Vagina (tissue), 2 donors: Measurements from ENCODE around the gene UGT2B28. TPM values are rescaled to one million over a fixed set of nuclear protein-coding genes. Genes with fewer than 3 reads are reported as not detected.
"Not testable (repeated sequence)": the region's sequence is repeated elsewhere in the genome, so short reads cannot be mapped to it uniquely, and the experiment has no call there.

Experiments used
- DNase-seq, 2 donors: peaks; one replicate each; pipeline ENCODE4 v3.0.0-alpha.2; 2017; ENCODE audit errors: extremely low spot score in 2 of 2
- H3K27ac ChIP-seq: fragments of 200-600 bp; sonication (generic); one replicate; pipeline ENCODE4 v1.5.1; 2019
- H3K27me3 ChIP-seq: fragments of 200-600 bp; sonication (generic); one replicate; pipeline ENCODE4 v1.5.1; 2019
- H3K36me3 ChIP-seq, 2 donors: fragments of 200-600 bp; sonication (generic); one replicate each; pipeline ENCODE4 v1.5.1; 2017 to 2019
- H3K4me1 ChIP-seq: fragments of 200-600 bp; sonication (generic); one replicate; pipeline ENCODE4 v1.5.1; 2019
- H3K4me3 ChIP-seq, 2 donors: fragments of 200-600 bp; sonication (generic); 1 replicate in 1 of 2; 2 replicates in 1 of 2; pipeline ENCODE4 v1.5.1; 2016 to 2019
- H3K9me3 ChIP-seq: fragments of 200-600 bp; sonication (generic); one replicate; pipeline ENCODE4 v1.5.1; 2019
- intact Hi-C: fragments of 100-400 bp; cut with DNase I; formaldehyde crosslinking; loops from one replicate; pipeline ENCODE4 v1.15.1; 2023
- total RNA-seq: library from RNA; depleted of rRNA; stranded (reverse); fragments of >200 nt; gene quantifications from one replicate; pipeline ENCODE4 v1.2.3, GENCODE V29; 2016

The UGT2B28 gene
- total RNA-seq, 1 donor from 2014 or later = not detected

DNA sequence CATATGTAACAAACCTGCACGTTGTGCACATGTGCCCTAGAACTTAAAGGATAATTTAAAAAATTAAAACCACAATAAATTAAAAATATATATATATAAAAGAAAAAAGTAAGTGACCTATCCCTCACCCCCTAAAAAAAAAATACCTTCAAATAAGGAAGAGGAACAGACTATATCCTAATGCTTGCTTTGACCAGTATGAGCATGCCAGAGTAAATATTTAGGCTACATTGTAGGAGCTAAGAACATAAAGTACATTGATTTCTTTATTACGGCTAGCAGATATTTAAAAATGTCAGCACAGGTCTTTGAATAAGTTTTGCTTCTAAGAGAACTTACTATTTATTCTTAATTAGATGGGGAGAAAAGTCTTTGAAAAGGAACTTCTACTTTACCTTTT lies 62.8 kb downstream of the UGT2B28 start:
- H3K27me3 ChIP-seq, H3K36me3 ChIP-seq, H3K27ac ChIP-seq, H3K9me3 ChIP-seq, DNase-seq, H3K4me3 ChIP-seq, intact Hi-C loops, H3K4me1 ChIP-seq: not testable (repeated sequence)

DNA sequence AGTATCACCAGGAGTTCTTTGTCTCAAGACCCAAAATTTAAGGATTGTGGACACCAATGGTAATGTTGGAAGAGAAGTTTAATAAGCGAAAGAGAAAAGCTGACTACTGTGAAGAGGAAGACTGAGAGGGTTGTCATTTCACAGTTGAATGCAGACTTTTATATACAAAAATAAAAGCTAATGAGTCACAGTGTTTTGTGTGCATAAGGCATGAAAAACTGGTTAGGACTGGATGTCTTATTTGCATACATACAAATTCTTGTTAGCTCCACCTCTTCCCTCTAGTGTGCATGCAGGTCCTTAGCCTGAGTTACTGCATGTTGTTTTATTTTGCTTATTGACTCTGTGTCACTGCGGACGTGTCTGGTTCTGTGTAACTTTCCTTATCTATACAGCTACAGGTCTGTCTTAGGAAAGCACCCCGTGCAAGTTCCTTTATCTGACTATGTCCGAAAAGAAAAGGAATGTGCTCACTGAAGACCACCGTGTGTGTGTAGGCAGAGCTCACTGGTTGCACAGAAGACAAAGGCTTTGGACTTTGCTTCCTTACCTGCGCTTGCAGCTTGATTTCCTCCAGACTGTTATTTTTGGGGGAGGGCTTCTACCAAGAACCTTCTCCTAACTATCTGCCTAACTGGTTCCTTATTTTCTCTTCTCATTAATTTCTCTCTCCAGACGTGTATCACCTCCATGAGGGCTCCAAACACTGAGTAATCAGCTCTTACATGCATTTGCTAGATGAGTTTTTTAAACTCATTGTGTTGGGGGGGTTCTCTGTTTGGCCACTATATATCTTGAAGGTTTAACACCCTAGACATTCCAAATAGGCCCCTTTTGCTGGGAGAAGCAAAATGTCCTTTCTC lies 63.5 kb downstream of the UGT2B28 start:
- intact Hi-C loops, DNase-seq, H3K36me3 ChIP-seq, H3K4me3 ChIP-seq, H3K27ac ChIP-seq, H3K9me3 ChIP-seq, H3K27me3 ChIP-seq, H3K4me1 ChIP-seq: not testable (repeated sequence)

Other genes with a start within 250 kb of the UGT2B28 start
- not detected for gene UGT2B7, start 184.0 kb upstream of the UGT2B28 start, total RNA-seq
- gene UGT2B11, start 65.7 kb upstream of the UGT2B28 start, total RNA-seq = not detected
- not detected for gene UGT2B4, start 215.4 kb downstream of the UGT2B28 start, total RNA-seq